PC-3 (cell line): ENCODE measurements around the gene MCF2L2.

Source experiments
- CTCF ChIP-seq: fragments of 300-600 bp; sonication (generic); conservative IDR thresholded peaks from 2 replicates; pipeline ENCODE4 v1.5.1; 2017; ENCODE audit warnings: antibody characterized with exemption, low read depth, mild to moderate bottlenecking, low read length
- EZH2 ChIP-seq: fragments of 300-600 bp; sonication (generic); IDR thresholded peaks from one replicate; pipeline ENCODE4 v1.6.1; 2017; ENCODE audit warnings: antibody characterized with exemption, mild to moderate bottlenecking, low read length; ENCODE audit not compliant: unreplicated experiment

- TF ChIP-seq CTCF (no peak), EZH2 (no peak)
Measured at GRCh38 chr3:183252118-183252782, 176.2 kb downstream of the MCF2L2 start.
